ENCODE data around the gene FOXN3.

Gene FOXN3

GRCh38 chr14:89356496-89356895, 60.5 kb downstream of the FOXN3 start:
- no peak for DNase-seq

GRCh38 chr14:89353766-89354113, 63.3 kb downstream of the FOXN3 start:
- DNase-seq, result no peak

- DNase-seq, result no peak
These were observed 63.9 kb downstream of the FOXN3 start for GRCh38 chr14:89352976-89353765.

GRCh38 chr14:89351516-89352404, 65.3 kb downstream of the FOXN3 start:
- no peak for DNase-seq

- DNase-seq, result no peak
These were observed 65.9 kb downstream of the FOXN3 start for GRCh38 chr14:89351221-89351515.

GRCh38 chr14:89350152-89350551, 66.9 kb downstream of the FOXN3 start:
- no peak for DNase-seq

GRCh38 chr14:89349171-89350008, 67.6 kb downstream of the FOXN3 start:
- no peak for DNase-seq

- no peak for DNase-seq
These were observed 68.3 kb downstream of the FOXN3 start for GRCh38 chr14:89348722-89349121.

GRCh38 chr14:89347885-89348284, 69.1 kb downstream of the FOXN3 start:
- no peak for DNase-seq

GRCh38 chr14:89344920-89345254, 72.1 kb downstream of the FOXN3 start:
- DNase-seq, result no peak

GRCh38 chr14:89343356-89343755, 73.7 kb downstream of the FOXN3 start:
- DNase-seq, result no peak

- no peak for DNase-seq
These were observed 75.0 kb downstream of the FOXN3 start for GRCh38 chr14:89342049-89342448.

- DNase-seq, result no peak
These were observed 76.5 kb downstream of the FOXN3 start for GRCh38 chr14:89340200-89341181.

- DNase-seq, result no peak
These were observed 77.5 kb downstream of the FOXN3 start for GRCh38 chr14:89339579-89339978.

- no peak for DNase-seq
These were observed 77.9 kb downstream of the FOXN3 start for GRCh38 chr14:89339158-89339557.

GRCh38 chr14:89336338-89336737, 80.7 kb downstream of the FOXN3 start:
- DNase-seq, result no peak

GRCh38 chr14:89332031-89332430, 85.0 kb downstream of the FOXN3 start:
- no peak for DNase-seq

GRCh38 chr14:89331398-89331797, 85.6 kb downstream of the FOXN3 start:
- no peak for DNase-seq

- no peak for DNase-seq
These were observed 86.6 kb downstream of the FOXN3 start for GRCh38 chr14:89330236-89331002.

GRCh38 chr14:89327771-89328212, 89.2 kb downstream of the FOXN3 start:
- DNase-seq, result no peak

- DNase-seq, result no peak
These were observed 91.1 kb downstream of the FOXN3 start for GRCh38 chr14:89325959-89326358.
